Eye (tissue), 1 donor: ENCODE results near the gene CCDC196.
A peak's percentile ranks its signal among the peaks of the same experiment; 100 is the strongest.

ENCODE experiments used
- DNase-seq: peaks from one replicate; pipeline ENCODE4 v3.0.0-alpha.2; 2015

CCDC196 gene

GRCh38 chr14:66485910-66486421 lies at the start of gene CCDC196:
Gene CCDC196 (plus strand): TSS chr14:66486371. CDS start chr14:66486503, 132 bp downstream.
- no peak for DNase-seq

GRCh38 chr14:66440801-66441200 lies 45.4 kb upstream of the CCDC196 start:
- no peak for DNase-seq

DNA sequence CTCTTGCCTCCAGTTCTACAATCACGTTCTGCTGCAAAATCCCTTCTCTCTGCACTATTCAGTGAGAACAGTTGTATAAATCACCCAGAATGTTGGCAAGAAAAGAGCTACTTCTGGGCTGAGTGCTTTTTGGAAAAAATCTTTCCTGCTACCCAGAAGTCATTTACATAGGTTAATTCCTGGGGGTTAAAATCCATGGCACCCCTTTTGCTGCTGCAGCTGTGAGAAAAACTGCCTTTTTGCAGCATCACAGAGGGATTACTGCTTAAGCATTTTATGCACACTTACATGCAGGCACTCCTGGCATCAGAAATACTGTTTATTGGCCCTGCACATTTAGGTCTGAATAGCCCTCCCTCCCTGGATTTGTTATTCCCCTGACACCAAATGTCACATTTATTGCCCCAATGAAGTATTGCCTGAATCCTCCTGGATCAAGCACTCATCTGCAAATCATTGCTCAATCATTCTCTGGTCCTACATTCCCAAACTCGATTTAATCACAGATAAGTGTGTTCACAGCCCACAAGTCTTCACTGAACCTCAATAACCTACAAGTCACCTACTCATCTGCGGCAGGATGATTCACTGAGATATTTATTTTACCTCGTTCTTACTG lies 43.1 kb upstream of the CCDC196 start:
- peak; percentile 26 for DNase-seq

DNA sequence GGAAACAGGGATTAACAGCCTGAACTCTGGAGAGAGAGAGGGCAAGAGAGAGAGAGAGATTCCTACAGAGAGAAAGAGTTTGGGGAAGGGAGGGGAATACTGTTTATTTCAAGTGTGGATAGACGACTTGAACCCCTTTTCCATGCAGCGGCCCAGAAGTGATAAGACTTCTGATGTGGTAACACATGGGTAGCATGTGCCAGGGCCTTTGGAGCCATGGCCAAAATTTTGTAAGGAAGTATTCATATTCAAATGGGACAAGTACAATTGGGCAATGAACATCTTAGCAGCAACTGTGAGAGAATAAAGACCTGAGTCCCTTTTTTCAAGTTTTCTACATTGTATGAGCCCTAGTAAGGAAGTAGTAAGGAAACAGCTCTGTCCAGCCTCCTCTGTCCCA lies 42.4 kb upstream of the CCDC196 start:
- DNase-seq, result no peak

GRCh38 chr14:66444271-66444927 lies 41.8 kb upstream of the CCDC196 start:
- peak; percentile 74 for DNase-seq

- peak; percentile 39 for DNase-seq
These were observed 40.2 kb upstream of the CCDC196 start for GRCh38 chr14:66445936-66446335.

DNA sequence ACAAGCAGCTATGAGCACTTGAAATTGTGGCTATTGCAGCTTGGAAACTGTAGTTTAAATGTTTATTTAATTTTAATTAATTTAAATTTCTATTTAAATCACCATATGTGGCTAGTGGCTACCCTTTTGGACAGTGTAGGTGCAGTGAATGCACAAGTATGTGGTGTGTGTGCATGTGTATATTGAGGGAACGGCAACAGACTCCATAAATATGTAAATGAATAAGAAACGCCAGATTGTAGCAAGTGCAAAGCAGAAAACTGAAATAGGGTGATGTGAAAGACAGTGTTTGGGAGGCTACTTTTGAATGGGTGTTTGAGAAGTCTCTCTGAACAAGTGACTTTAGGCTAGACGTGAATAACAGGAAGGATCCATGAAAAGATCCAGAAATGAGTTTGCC lies 32.7 kb upstream of the CCDC196 start:
- DNase-seq, result no peak

- DNase-seq, result no peak
These were observed 26.6 kb upstream of the CCDC196 start for GRCh38 chr14:66459603-66460002.

DNA sequence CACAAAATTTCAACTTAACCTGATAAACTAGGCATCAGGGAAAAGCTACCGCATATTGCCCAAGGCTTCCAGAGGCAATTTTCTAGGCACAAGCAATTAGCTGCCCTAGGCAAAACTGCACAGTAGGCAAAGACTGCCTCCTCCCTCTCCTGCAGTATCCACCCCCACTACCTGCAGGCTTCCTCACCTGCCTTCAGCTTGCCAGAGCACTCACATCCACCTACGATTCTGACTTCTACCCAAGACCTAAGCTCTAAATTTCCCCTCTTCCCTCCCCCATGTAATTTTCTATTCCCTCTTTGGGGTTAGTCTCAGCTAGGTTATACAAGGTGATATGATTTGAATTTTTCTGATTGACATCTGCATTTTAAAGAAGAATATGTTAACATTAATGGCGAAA lies 21.9 kb upstream of the CCDC196 start:
- no peak for DNase-seq

DNA sequence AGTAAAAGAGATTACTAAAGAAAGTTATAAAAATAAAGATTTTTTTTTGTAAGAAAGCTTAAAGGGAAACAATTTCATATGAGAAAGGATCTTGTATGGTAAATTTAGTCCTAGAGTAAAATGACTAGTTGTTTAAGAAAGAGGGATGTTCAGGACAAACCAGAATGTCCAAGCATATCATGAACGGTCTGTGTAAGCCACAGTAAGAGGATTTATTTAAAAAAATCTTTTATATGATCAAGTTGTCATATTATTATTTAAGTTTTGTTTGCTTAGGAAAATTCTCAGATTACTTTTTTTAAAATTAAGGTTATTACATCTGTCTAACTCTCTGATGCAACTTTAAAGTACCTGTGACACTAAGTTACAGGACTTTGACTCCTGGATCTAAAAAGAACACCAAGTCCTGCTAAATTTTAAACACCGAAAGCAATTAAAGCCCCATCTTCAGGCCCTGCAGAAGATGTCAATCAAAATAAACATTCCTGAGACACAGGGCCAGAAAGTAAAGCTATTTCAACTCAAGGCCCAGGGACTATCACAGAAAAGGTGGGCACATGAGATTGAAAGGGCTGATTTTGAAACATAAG lies 17.3 kb upstream of the CCDC196 start:
- no peak for DNase-seq

DNA sequence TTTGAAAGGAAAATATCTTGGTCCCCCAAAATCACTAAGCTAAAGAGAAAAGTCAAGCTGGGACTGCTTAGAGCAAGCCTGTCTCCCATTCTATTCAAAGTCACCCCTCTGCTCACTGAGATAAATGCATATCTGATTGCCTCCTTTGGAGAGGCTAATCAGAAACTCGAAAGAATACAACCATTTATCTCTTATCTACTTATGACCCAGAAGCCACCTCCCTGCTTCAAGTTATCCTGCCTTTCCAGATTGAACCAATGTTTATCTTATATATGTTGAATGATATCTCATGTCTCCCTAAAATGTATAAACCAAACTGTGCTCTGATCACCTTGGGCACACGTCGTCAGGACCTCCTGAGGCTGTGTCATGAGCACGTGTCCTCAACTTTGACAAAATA lies 14.6 kb upstream of the CCDC196 start:
- DNase-seq, result no peak

DNA sequence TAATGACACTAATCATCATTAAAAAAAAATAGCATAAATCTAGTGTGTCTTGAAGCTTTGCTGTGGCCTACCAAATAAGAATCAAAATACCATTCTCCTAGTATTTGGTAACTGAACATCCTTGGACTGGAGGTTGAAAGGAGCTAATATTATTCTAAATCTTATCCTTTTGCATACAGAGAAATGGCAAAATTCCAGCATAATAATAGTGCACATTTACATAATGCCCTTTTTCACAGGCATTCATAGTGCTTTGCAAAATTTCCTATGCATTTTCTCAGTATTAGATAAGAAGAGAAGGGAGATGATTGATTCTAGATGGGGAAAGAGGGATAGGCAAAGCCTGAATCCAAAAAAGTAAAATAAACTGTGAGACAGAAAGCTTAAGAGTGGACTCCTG lies 13.9 kb upstream of the CCDC196 start:
- no peak for DNase-seq

- no peak for DNase-seq
These were observed 12.9 kb upstream of the CCDC196 start for GRCh38 chr14:66473223-66473622.

DNA sequence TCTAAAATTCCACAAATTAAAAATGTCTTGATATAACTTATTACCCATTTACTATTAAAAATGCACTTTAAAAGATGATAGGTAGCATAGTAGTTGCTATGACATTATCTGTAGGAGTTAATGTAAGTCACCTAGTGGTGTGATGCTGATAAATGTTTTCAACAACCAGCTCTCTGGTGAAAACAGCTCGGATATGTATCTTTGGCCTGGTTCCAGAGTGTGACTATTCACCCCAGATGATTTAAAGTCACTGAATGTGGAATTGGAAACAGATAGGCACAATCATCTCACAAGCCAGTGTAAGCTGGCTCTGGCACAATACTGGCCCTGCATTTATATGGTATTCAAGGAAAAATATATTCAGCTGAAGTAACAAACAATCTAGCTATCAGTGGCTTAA lies 9.2 kb upstream of the CCDC196 start:
- DNase-seq, result no peak

DNA sequence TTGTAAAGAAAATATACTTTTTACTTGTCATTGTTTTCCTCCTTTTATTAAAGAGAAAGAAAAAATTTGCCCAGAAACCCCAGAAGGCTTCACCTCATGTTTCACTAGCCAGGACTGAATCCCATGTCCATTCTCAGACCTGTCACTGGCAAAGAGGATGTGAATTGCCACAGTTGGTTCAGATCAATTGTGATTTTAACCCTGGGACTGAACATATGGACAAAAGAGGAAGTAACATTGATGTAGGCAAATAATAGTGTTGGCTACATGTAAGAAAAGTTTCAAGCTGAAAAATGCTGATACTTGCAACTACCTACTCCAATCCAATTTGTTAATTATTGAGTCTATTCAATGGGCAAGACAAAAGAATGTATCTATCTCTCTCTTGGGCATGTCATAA lies 8.6 kb upstream of the CCDC196 start:
- DNase-seq, result no peak

- no peak for DNase-seq
These were observed 3.3 kb upstream of the CCDC196 start for GRCh38 chr14:66482873-66483272.

DNA sequence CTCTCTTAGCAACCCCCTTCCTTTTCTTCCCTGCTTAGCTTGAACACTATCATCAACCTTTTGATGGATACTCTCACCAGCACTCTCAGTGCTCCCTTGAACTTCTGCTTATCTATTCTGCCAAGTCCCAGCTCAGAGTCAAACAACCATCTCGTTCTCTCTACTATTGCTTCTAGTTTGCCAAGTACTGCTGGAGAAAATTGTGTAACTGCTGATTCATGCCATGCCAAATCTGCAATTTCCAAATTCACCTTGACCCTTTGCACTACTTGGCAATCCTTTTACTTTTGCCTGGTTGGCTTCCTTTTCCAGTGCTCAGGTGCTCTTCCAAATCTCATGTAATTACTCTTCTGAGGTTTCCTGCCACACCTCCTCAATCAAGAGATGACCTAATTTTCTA lies 2.8 kb upstream of the CCDC196 start:
- no peak for DNase-seq

- DNase-seq, result no peak
These were observed 1.1 kb upstream of the CCDC196 start for GRCh38 chr14:66485029-66485428.

GRCh38 chr14:66487164-66487563 lies 993 bp downstream of the CCDC196 start:
- DNase-seq, result no peak

DNA sequence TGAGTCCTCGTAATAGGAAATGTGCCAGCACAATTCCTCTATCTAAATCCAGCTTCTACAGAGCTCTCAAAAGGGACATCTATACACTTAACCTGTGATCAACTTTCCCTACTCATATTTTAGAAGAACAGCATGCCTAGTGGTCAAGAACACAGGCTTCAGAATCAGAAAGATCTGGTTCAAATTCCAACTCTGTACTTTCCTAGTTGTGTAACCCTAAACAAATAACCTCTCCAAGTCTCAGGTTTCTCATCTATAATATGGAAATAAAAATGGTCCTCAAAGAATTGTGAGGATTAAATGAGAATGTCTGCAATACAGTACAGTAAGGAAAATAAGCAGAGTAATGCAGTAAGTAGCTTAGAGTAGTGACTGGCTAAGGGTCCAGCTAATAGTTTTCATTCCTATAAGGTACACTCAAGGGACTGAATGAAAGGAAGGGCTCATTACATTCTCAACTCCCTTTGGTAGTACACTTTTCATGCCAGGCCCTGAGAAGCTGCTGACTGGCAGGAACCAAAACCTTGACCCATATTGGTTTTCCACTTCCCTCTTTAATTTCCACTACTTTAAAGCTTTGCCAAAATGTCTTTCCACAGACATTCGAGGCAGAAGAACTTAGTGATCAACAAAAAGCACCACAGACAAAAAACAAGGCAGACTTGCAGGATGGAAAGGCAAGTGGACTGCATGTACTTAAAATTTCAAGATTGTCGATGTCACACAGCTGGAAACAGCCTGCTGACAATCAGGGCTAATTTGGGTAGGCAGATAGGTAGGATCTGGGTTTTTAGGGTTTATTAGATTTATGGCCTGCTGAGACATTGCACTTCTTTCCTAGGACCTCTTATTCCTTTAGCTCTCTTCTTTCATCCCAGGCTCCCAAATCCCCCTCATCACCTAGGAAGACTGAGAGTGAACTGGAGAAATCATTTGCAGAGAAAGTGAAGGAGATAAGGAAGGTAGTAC lies 4.3 kb downstream of the CCDC196 start:
- DNase-seq, result no peak

DNA sequence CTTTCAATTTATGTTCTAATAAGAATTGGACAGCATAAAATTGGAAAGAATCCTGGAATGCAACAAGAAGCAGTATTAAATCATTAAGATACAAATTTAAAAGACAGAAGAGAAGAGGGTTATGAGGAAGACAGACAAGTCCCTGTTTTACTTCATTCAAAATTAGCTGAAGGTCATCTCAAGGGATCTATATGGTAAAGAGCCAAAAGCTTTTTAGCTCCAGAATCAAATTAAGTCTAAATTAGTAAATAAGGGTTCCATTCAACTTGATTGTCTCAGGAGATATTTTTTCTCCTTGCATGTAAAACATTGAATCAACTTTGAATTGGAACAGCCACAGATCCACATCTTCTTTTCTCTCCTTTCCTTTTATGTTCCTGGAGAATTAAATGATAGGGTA lies 7.6 kb downstream of the CCDC196 start:
- no peak for DNase-seq

DNA sequence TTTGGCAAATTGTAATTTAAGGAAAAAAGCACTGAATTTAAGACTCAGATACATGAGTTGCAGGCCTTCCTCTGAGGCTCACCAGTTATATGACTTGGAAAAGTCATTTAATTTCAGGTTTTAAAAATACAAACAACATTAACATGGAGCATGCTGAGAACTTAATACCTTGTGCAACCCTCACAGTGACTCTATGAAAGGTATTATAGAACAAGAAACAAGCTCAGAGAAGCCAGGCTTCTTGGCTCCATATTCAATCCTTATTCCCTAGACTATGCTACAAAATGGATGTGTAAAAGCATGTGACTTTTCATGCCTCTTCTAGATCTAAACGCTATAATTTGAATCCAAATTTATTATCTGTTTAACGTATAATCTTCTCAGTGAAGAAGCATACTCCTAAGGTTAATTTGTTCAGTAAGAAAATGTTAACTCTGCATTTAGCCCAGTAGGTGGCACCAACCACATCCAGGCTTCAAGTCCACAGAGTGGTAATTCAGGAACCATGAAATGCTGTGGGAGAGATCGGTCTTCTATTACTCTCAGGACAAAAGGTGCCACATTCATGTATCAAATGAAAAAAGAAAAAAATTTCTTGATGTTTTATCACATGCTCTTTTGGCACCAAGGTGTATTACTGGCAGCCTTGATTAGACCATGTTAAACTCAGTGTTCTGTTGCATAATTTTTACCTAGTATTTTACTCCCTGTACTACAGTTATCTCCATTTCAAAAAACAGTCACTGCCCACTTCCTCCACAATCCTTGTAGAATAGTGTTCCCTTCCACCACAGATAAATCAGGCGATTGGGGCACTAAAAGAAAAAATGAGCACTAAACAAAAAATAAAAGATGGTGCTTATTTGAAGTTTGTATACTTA lies 9.3 kb downstream of the CCDC196 start:
- DNase-seq, result peak; percentile 76
